ENCODE data around the gene SPPL2C. TPM values are rescaled to one million over a fixed set of nuclear protein-coding genes. Genes with fewer than 3 reads are reported as not detected.

SPPL2C gene
- total and polyA plus RNA-seq, 2 of the 8 experiments (the other 6 are each of a cell fraction or from before 2014, with no cell fraction given): not detected

DNA sequence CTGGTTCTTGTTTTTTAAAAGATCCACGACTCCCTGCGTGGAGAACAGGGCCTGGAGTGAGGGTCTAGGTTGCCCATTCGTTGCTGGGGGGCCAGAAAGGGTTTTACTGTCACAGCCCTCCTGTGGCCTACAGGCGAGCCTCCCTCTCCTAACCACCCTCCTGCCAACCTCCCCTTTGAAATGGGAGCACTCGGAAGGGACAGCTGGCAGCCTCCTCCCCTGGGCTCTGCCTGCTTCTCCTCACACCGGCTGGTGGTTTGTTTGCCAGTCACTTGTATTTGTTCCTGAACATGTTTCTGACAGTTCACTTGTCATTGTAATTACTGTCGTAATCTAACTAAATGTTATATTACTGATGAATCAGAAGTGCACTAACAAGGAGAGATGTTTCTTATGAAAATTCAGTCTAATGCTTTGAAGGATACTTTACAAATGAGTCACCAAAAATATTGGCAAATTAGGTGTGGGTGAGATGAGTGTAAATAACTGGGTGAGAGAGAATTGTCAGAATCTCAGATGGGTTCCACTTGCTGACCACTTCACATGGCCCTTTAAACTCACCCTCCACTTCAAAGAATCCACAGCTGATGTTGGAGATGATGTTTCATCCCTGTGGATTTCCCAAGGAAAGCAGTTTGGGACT is 2.7 kb upstream of the SPPL2C start:
- Histone ChIP-seq H3K4me3 (ENCODE audit: extremely low read depth in 1 of 4, insufficient read depth in 2 of 4, low read depth in 3 of 4, low read length in 4 of 4) (no peak overlapping the region), H2AK5ac (ENCODE audit: low read depth, low read length) (no peak overlapping the region), H4K5ac (ENCODE audit: insufficient read length, low read depth, low read length) (no peak overlapping the region), H2BK120ac (replicated peaks; ENCODE audit: low read depth, low read length) (no peak overlapping the region), H3K27ac (ENCODE audit: low read depth, low read length) (no peak overlapping the region), H3K36me3 (ENCODE audit: control insufficient read depth in 2 of 4, insufficient read depth in 4 of 4, low read length in 3 of 4) (no peaks in the 10 kb centered on the region), H2AFZ (ENCODE audit: low read length) (no peak overlapping the region), H2BK12ac (ENCODE audit: low read depth, low read length) (no peak overlapping the region), H3K9me3 (ENCODE audit: insufficient read depth in 2 of 2, low read depth in 1 of 2, low read length in 1 of 2) (no peaks in the 10 kb centered on the region), H3K23me2 (ENCODE audit: low read depth, low read length) (no peaks in the 10 kb centered on the region), H4K20me1 (replicated peaks in 1 of 2; ENCODE audit: control insufficient read depth in 1 of 2, insufficient read depth in 2 of 2, low read length in 2 of 2) (no peaks in the 10 kb centered on the region), H3K4ac (replicated peaks; ENCODE audit: insufficient read length, low read depth, low read length) (no peak overlapping the region), H3K23ac (ENCODE audit: insufficient read length) (no peak overlapping the region), H3K4me2 (ENCODE audit: insufficient read depth in 1 of 2, low read depth in 2 of 2, low read length in 2 of 2) (no peak overlapping the region), H4K8ac (ENCODE audit: extremely low read depth, insufficient read depth, low read length) (no peak overlapping the region), H2BK5ac (ENCODE audit: low read depth, low read length) (no peak overlapping the region), H3K79me1 (ENCODE audit: low read depth, low read length) (no peaks in the 10 kb centered on the region), H3K56ac (replicated peaks; ENCODE audit: insufficient read length, low read depth, low read length) (no peak overlapping the region), H2BK20ac (ENCODE audit: low read length) (no peak overlapping the region), H3K27me3 (replicated peaks in 1 of 4; ENCODE audit: control insufficient read depth in 3 of 4, extremely low read depth in 1 of 4, insufficient read depth in 3 of 4, low read length in 3 of 4) (no peaks in the 10 kb centered on the region), H3K14ac (ENCODE audit: insufficient read length) (no peak overlapping the region), H2BK15ac (ENCODE audit: low read length) (no peak overlapping the region), H3K4me1 (replicated peaks in 1 of 4; ENCODE audit: control insufficient read depth in 3 of 4, insufficient read depth in 4 of 4, low read length in 3 of 4) (peaks cover 0 to 2% (median under 1%) of the 10 kb centered on the region in 4 experiments; a peak in 2 of 7 replicates), H3K9ac (replicated peaks in 1 of 4; ENCODE audit: extremely low read depth in 1 of 4, low read depth in 3 of 4, low read length in 3 of 4) (no peak overlapping the region), H3K18ac (ENCODE audit: extremely low read depth, low read length) (no peak overlapping the region), H3K79me2 (ENCODE audit: control insufficient read depth in 1 of 2, insufficient read depth in 2 of 2, low read length in 2 of 2) (no peaks in the 10 kb centered on the region), H4K91ac (replicated peaks; ENCODE audit: insufficient read length, low read length) (no peak overlapping the region)
- FAIRE-seq: no peak
- CTCF ChIA-PET (ENCODE audit: partially characterized antibody): interaction anchor here (1.0 to 11.9 kb wide), 7 partner anchors 8 to 194 kb away, joined by 3 to 137 read pairs (median 5); no protein-coding TSS in a partner anchor
- 76% methylated on average over 7 of the region's 7 CpGs; no CpG with 5 or more reads in 1 of the 2 experiments for WGBS, 2 experiments (ENCODE audit: extremely low coverage in 1 of 2, insufficient coverage in 1 of 2, insufficient read length in 1 of 2, insufficient replicate concordance in 2 of 2, low coverage in 1 of 2, low lambda C conversion rate in 2 of 2, missing lambda C conversion rate in 1 of 2)
- TF ChIP-seq, protein P1, sequence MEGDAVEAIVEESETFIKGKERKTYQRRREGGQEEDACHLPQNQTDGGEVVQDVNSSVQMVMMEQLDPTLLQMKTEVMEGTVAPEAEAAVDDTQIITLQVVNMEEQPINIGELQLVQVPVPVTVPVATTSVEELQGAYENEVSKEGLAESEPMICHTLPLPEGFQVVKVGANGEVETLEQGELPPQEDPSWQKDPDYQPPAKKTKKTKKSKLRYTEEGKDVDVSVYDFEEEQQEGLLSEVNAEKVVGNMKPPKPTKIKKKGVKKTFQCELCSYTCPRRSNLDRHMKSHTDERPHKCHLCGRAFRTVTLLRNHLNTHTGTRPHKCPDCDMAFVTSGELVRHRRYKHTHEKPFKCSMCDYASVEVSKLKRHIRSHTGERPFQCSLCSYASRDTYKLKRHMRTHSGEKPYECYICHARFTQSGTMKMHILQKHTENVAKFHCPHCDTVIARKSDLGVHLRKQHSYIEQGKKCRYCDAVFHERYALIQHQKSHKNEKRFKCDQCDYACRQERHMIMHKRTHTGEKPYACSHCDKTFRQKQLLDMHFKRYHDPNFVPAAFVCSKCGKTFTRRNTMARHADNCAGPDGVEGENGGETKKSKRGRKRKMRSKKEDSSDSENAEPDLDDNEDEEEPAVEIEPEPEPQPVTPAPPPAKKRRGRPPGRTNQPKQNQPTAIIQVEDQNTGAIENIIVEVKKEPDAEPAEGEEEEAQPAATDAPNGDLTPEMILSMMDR (IDR thresholded peaks at IDR 0.05; ENCODE audit: control extremely low read depth in 1 of 3, insufficient read depth in 1 of 3, low read depth in 1 of 3, low read length in 3 of 3): no peak
- no peak for TF ChIP-seq GTF2F1 (IDR thresholded peaks at IDR 0.05; ENCODE audit: borderline replicate concordance, low read depth, low read length)
- no peak for TF ChIP-seq TBP (IDR thresholded peaks at IDR 0.05; ENCODE audit: low read depth, low read length)
- TF ChIP-seq EGR1 (IDR thresholded peaks at IDR 0.05; ENCODE audit: borderline replicate concordance, low read depth, low read length): no peak
- TF ChIP-seq RXRA (IDR thresholded peaks at IDR 0.05; ENCODE audit: insufficient read depth, low read depth, low read length): no peak
- TF ChIP-seq JUN (IDR thresholded peaks at IDR 0.05; ENCODE audit: low read depth, low read length): no peak
- TF ChIP-seq SIX5 (IDR thresholded peaks at IDR 0.05; ENCODE audit: low read depth, low read length): no peak
- TF ChIP-seq TEAD4 (IDR thresholded peaks at IDR 0.05; ENCODE audit: low read depth, low read length): no peak
- TF ChIP-seq SAP30 (IDR thresholded peaks at IDR 0.05; ENCODE audit: insufficient read depth, insufficient replicate concordance, low read length): no peak
- TF ChIP-seq SIN3A (conservative IDR thresholded peaks at IDR 0.05 in 1 of 2, IDR thresholded peaks at IDR 0.05 in 1 of 2; ENCODE audit: low read depth in 1 of 2, low read length in 2 of 2): no peak
- no peak for TF ChIP-seq CEBPB (IDR thresholded peaks at IDR 0.05; ENCODE audit: low read depth, low read length)
- no peak for DNase-seq (ENCODE audit: low read depth in 1 of 2, low spot score in 2 of 2)
- POLR2A ChIA-PET (ENCODE audit: partially characterized antibody): interaction anchor here (0.9 to 1.0 kb wide), 2 partner anchors 191 to 202 kb away, joined by 3 to 4 read pairs; no protein-coding TSS in a partner anchor

Data from H1 (cell line).